A549 (cell line): ENCODE data around the gene FAR2. TPM values are rescaled to one million over a fixed set of nuclear protein-coding genes. Genes with fewer than 3 reads are reported as not detected.

Experiments used
- ATAC-seq, 2 experiments: fragments of 200-7000 bp in 1 of 2; fragments of >200 bp in 1 of 2; cut with Nextera tagmentation in 1 of 2; cut with Tn5 transposase in 1 of 2; 3 replicates each; pipeline versions ENCODE4 v1.8.0 to v1.9.1; 2018 to 2020; ENCODE audit warnings: mild to moderate bottlenecking in 1 of 2, moderate library complexity in 1 of 2
- CTCF ChIA-PET: fragments of 300-600 bp; sonication (Branson Sonifier 250); formaldehyde crosslinking; extraction: SDS; loops from one replicate; lab custom pipeline; 2021; ENCODE audit warnings: antibody characterized with exemption, inconsistent platforms; lab: Yijun Ruan, JAX
- POLR2A ChIA-PET: fragments of 350-600 bp; formaldehyde crosslinking; extraction: SDS; loops from one replicate; lab custom pipeline; 2021; ENCODE audit warnings: antibody characterized with exemption, inconsistent platforms; lab: Yijun Ruan, JAX
- DNase-seq, 2 experiments: peaks; one replicate each; pipeline versions ENCODE4 v3.0.0 to v3.0.0-alpha.2; 2011 to 2016; ENCODE audit warnings: low read depth in 1 of 2, low spot score in 1 of 2
- FAIRE-seq: peaks from 2 replicates; lab custom pipeline; 2011; peaks lifted over from hg19 to GRCh38; lab: Jason Lieb, UNC
- H3K27ac ChIP-seq, 2 experiments: fragments of >200 bp; sonication (Bioruptor Twin); formaldehyde crosslinking; 3 replicates each; pipeline ENCODE4 v1.5.1; 2016 to 2017
- H3K4me1 ChIP-seq: fragments of >200 bp; sonication (Bioruptor Twin); formaldehyde crosslinking; 3 replicates; pipeline ENCODE4 v1.6.1; 2016
- H3K4me2 ChIP-seq: fragments of >200 bp; sonication (Bioruptor Twin); formaldehyde crosslinking; 3 replicates; pipeline ENCODE4 v1.6.1; 2016
- H3K4me3 ChIP-seq: fragments of >200 bp; sonication (Bioruptor Twin); formaldehyde crosslinking; 3 replicates; pipeline ENCODE4 v1.5.1; 2016
- H3K9me3 ChIP-seq: fragments of >200 bp; sonication (Bioruptor Twin); formaldehyde crosslinking; 3 replicates; pipeline ENCODE4 v1.6.1; 2016
- EHF ChIP-seq: fragments of 250-450 bp; sonication (Bioruptor Pico); IDR thresholded peaks from 2 replicates; pipeline ENCODE4 v1.5.0; 2020; ENCODE audit warnings: mild to moderate bottlenecking
- EHMT2 ChIP-seq: fragments of 200-600 bp; sonication (generic); IDR thresholded peaks from 2 replicates; pipeline ENCODE4 v1.6.1; 2016; ENCODE audit warnings: antibody characterized with exemption, low read depth, mild to moderate bottlenecking, moderate library complexity
- FOSB ChIP-seq: fragments of 250-450 bp; sonication (Bioruptor Pico); IDR thresholded peaks from 2 replicates; pipeline ENCODE4 v1.5.0; 2020; ENCODE audit warnings: mild to moderate bottlenecking, moderate library complexity
- GATA3 ChIP-seq: IDR thresholded peaks from 2 replicates; pipeline ENCODE4 v1.6.1; 2012; ENCODE audit warnings: borderline replicate concordance
- HOXB13 ChIP-seq: fragments of 250-450 bp; sonication (Bioruptor Pico); IDR thresholded peaks from 2 replicates; pipeline ENCODE4 v1.5.0; 2020; ENCODE audit warnings: low read depth, mild to moderate bottlenecking, moderate library complexity
- MAFK ChIP-seq: fragments of 450-650 bp; IDR thresholded peaks from 2 replicates; pipeline ENCODE4 v1.6.1; 2014; ENCODE audit not compliant: partially characterized antibody
- MAX ChIP-seq: IDR thresholded peaks from 2 replicates; pipeline ENCODE4 v1.6.1; 2012
- NR3C1 ChIP-seq: fragments of >200 bp; sonication (Bioruptor Twin); formaldehyde crosslinking; IDR thresholded peaks from 3 replicates; pipeline ENCODE4 v1.6.1; 2017
- RAD21 ChIP-seq, 2 experiments: fragments of >200 bp in 1 of 2; sonication (Bioruptor Twin) in 1 of 2; formaldehyde crosslinking in 1 of 2; IDR thresholded peaks in 1 of 2; conservative IDR thresholded peaks in 1 of 2; 2 replicates in 1 of 2; 3 replicates in 1 of 2; pipeline ENCODE4 v1.6.1; 2012 to 2018; ENCODE audit warnings: inconsistent platforms in 1 of 2
- RFX5 ChIP-seq: fragments of 450-650 bp; IDR thresholded peaks from 2 replicates; pipeline ENCODE4 v1.7.1; 2014; ENCODE audit warnings: antibody characterized with exemption, mild to moderate bottlenecking, moderate library complexity
- RNF2 ChIP-seq: fragments of 200-600 bp; sonication (generic); IDR thresholded peaks from 2 replicates; pipeline ENCODE4 v1.6.1; 2016; ENCODE audit warnings: low read depth, mild to moderate bottlenecking, antibody characterized with exemption, moderate library complexity, borderline replicate concordance
- SMC3 ChIP-seq: fragments of >200 bp; sonication (Bioruptor Twin); formaldehyde crosslinking; IDR thresholded peaks from 3 replicates; pipeline ENCODE4 v1.6.1; 2018; ENCODE audit warnings: inconsistent platforms
- USF2 ChIP-seq: fragments of 450-650 bp; IDR thresholded peaks from 2 replicates; pipeline ENCODE4 v1.6.1; 2014; ENCODE audit warnings: antibody characterized with exemption
- ZSCAN20 ChIP-seq: fragments of 250-450 bp; sonication (Bioruptor Pico); IDR thresholded peaks from 2 replicates; pipeline ENCODE4 v1.8.0; 2022; ENCODE audit warnings: mild to moderate bottlenecking, moderate library complexity
- WGBS: methylation state at CpG from one replicate; pipeline ENCODE4 v1.1.6; 2017; ENCODE audit errors: missing lambda C conversion rate; 5-methylcytosine and 5-hydroxymethylcytosine counted together
- polyA plus RNA-seq, 4 experiments: library from polyadenylated mRNA; depleted of rRNA in 3 of 4; stranded (reverse); fragments of >200 nt; fragmentation: RNase III in 1 of 4; extraction: RNeasy Plus Mini Kit Qiagen cat#74134 plus additional on column Dnase treatment in 1 of 4; gene quantifications; 2 replicates in 3 of 4; 3 replicates in 1 of 4; pipeline ENCODE4 v1.2.3, GENCODE V29; 2011 to 2017
- TF ChIP-seq, protein P1 (sequence below): fragments of 250-450 bp; sonication (Bioruptor Pico); IDR thresholded peaks from 2 replicates; pipeline ENCODE4 v1.5.0; 2020; ENCODE audit warnings: low read depth, mild to moderate bottlenecking, moderate library complexity
- TF ChIP-seq, protein P2 (sequence below): IDR thresholded peaks from 2 replicates; pipeline ENCODE4 v1.6.1; 2012
- TF ChIP-seq, protein P3 (sequence below): fragments of >200 bp; sonication (Bioruptor Twin); formaldehyde crosslinking; IDR thresholded peaks from 3 replicates; pipeline ENCODE4 v1.5.1; 2016

The FAR2 gene
- polyA plus RNA-seq, 2 of the 4 experiments (the other 2 are of a cell fraction): 0.06 TPM; not detected in 1

DNA sequence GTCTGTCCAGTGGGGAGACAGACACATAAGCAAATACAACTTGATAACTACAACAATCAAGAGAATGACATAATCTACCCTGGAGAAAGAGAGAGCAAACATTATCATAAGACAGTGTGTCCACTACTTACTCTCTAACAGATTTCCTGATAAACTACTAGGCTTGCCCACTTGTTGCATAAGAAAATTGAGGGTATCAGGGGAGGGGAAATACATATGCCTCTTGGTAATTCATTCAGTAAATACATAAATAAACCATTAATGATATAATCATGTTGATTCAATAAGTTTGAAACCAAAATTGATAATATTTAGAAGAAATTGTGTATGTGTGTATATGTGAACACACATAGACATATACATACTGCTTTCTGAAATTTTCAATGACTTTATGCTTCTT, 155.3 kb downstream of the FAR2 start:
- ATAC-seq (no peak), DNase-seq (no peak)
- no peaks in the 10 kb centered on the region for H3K9me3 ChIP-seq
- H3K4me1 ChIP-seq: no peaks in the 10 kb centered on the region
- CTCF ChIA-PET: no interaction called here
- H3K27ac ChIP-seq: no peak overlapping the region
- TF ChIP-seq USF2 (no peak), NR3C1 (no peak), MAX (no peak), FOSB (CRISPR knock-in tag) (no peak), RFX5 (no peak)
- TF ChIP-seq, protein P1, sequence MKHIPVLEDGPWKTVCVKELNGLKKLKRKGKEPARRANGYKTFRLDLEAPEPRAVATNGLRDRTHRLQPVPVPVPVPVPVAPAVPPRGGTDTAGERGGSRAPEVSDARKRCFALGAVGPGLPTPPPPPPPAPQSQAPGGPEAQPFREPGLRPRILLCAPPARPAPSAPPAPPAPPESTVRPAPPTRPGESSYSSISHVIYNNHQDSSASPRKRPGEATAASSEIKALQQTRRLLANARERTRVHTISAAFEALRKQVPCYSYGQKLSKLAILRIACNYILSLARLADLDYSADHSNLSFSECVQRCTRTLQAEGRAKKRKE: no peak
- TF ChIP-seq, protein P2, sequence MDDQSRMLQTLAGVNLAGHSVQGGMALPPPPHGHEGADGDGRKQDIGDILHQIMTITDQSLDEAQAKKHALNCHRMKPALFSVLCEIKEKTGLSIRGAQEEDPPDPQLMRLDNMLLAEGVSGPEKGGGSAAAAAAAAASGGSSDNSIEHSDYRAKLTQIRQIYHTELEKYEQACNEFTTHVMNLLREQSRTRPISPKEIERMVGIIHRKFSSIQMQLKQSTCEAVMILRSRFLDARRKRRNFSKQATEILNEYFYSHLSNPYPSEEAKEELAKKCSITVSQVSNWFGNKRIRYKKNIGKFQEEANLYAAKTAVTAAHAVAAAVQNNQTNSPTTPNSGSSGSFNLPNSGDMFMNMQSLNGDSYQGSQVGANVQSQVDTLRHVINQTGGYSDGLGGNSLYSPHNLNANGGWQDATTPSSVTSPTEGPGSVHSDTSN: no peak
- TF ChIP-seq, all 56 proteins: peak for 0
- Histone ChIP-seq H3K4me2 (no peak overlapping the region), H3K4me3 (no peak overlapping the region)
- no peak for FAIRE-seq
- POLR2A ChIA-PET: no interaction called here

DNA sequence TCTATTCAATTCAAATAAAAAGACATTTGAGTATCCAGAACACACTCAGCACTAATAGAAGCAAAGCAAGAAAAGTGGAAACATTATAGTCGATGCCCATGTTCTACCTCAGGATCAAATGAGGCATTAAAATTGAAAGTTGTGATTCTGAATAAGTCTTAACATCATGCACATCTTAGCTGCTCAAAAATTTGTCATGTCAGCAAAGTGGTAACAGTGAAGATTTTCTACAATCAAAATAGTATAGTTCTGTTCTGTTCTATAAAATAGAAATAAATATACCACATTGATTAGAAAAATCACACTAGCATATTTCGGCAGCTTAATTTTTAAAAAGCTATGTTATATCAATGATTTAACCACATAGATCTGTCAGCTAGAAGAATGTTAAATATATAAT, 157.2 kb downstream of the FAR2 start:
- no peaks in the 10 kb centered on the region for H3K4me1 ChIP-seq
- H3K9me3 ChIP-seq: no peaks in the 10 kb centered on the region
- 21% methylated on average over 2 of the region's 2 CpGs for WGBS
- no peak overlapping the region for H3K4me3 ChIP-seq
- ChIA-PET CTCF (interaction anchor here (0.8 to 1.5 kb wide), 3 partner anchors 12 to 1540 kb away, joined by 3 read pairs; no protein-coding TSS in a partner anchor), POLR2A (no interaction called here)
- ATAC-seq (no peak), FAIRE-seq (no peak), DNase-seq (no peak)
- TF ChIP-seq EHF: no peak
- no peak for TF ChIP-seq GATA3
- TF ChIP-seq EHMT2: no peak
- TF ChIP-seq MAFK: peak; percentile 81
- H3K27ac ChIP-seq: no peak overlapping the region
- no peak overlapping the region for H3K4me2 ChIP-seq

DNA sequence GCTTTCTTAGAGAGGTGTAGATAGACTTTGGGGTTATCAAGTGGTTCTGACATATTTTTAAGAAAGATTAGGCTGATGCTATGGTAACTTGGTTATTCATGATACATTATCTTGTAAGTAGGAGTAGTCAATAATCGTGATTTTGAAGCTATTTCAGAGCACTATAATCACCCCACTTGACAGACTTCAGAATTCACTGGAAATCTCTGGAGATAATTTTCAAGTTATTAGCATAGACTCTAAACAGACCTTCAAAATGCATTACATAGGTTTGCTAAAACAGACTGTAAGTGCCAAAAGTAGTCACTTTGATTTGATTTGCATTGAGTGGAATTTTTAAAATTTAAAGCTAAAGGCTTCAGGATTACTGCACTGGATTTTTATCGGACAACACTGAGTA, 157.6 kb downstream of the FAR2 start:
- no peak for FAIRE-seq
- TF ChIP-seq ZSCAN20 (CRISPR knock-in tag): no peak
- TF ChIP-seq, protein P3, sequence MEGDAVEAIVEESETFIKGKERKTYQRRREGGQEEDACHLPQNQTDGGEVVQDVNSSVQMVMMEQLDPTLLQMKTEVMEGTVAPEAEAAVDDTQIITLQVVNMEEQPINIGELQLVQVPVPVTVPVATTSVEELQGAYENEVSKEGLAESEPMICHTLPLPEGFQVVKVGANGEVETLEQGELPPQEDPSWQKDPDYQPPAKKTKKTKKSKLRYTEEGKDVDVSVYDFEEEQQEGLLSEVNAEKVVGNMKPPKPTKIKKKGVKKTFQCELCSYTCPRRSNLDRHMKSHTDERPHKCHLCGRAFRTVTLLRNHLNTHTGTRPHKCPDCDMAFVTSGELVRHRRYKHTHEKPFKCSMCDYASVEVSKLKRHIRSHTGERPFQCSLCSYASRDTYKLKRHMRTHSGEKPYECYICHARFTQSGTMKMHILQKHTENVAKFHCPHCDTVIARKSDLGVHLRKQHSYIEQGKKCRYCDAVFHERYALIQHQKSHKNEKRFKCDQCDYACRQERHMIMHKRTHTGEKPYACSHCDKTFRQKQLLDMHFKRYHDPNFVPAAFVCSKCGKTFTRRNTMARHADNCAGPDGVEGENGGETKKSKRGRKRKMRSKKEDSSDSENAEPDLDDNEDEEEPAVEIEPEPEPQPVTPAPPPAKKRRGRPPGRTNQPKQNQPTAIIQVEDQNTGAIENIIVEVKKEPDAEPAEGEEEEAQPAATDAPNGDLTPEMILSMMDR: no peak
- no peak for TF ChIP-seq RNF2
- TF ChIP-seq SMC3: no peak
- ChIA-PET POLR2A (no interaction called here), CTCF (interaction anchor here (0.8 to 1.5 kb wide), 2 partner anchors 1506 to 1540 kb away, joined by 3 read pairs; no protein-coding TSS in a partner anchor)
- Histone ChIP-seq H3K4me1 (no peaks in the 10 kb centered on the region), H3K4me2 (no peak overlapping the region), H3K27ac (no peak overlapping the region), H3K9me3 (no peaks in the 10 kb centered on the region), H3K4me3 (no peak overlapping the region)
- 41% methylated on average over 2 of the region's 2 CpGs for WGBS
- DNase-seq: no peak
- ATAC-seq: no peak

DNA sequence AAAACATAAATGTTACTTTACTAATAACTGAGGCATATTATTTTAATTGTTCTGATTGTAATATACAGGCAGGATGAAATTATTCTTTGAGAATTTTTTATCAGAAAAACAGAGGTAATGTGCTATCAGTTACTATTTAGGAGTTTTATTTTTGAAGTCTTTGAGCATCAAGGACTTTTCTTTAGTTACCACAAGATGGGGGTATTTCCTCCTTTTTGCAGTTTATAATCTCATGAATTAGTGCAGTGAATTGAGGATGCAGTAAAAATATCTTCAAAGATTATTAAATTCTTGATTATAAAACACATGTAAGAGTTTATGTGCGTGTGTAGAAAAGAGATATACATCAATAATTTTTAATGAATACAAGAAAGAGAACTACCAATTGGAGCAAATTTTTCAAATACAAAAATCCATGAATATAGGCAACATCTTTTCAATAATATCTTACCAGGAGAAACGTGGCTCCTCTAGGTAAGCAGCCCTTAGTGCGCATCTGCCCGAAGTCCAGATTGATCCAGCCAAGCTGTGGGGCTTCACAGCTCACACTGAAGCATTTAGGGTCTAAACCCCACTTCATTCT, 160.3 kb downstream of the FAR2 start:
- 1% methylated on average over 4 of the region's 4 CpGs for WGBS
- Histone ChIP-seq H3K27ac (no peak overlapping the region), H3K4me3 (no peak overlapping the region), H3K4me1 (no peaks in the 10 kb centered on the region)
- POLR2A ChIA-PET: no interaction called here
- FAIRE-seq (no peak), ATAC-seq (peak in 1 of 2 experiments; percentile 46; a peak in 1 of 6 replicates)
- no peak for TF ChIP-seq HOXB13 (CRISPR knock-in tag)
- peak; percentile 47; the same call in 2 of the 3 replicates for TF ChIP-seq SMC3
- TF ChIP-seq, protein P3: peak; percentile 56
- peak; percentile 55 to 61 for TF ChIP-seq RAD21 (conservative IDR thresholded peaks at IDR 0.05 in 1 of 2, IDR thresholded peaks at IDR 0.05 in 1 of 2)
- TF ChIP-seq, all 56 proteins: peak for 3
- no peak overlapping the region for H3K4me2 ChIP-seq
- CTCF ChIA-PET: interaction anchor here (0.5 to 2.2 kb wide), 5 partner anchors 8 to 1458 kb away, joined by 3 to 9 read pairs (median 8); no protein-coding TSS in a partner anchor
- no peaks in the 10 kb centered on the region for H3K9me3 ChIP-seq
- DNase-seq: peak in 1 of 2 experiments; percentile 34
